K562 (cell line): ENCODE data around the gene NUFIP1. TPM values are rescaled to one million over a fixed set of nuclear protein-coding genes. Genes with fewer than 3 reads are reported as not detected.

Experiments
- ATAC-seq: fragments of 200-7000 bp; cut with Tn5 transposase; 3 replicates; pipeline ENCODE4 v1.9.1; 2020; ENCODE audit warnings: moderate library complexity
- BruUV-seq: library from RNA; stranded (reverse); fragments of 400-500 nt; replicated peaks from 2 replicates; lab custom pipeline; 2021; lab: Mats Ljungman, UMichigan
- CTCF ChIA-PET: fragments of 300-600 bp; formaldehyde crosslinking; extraction: SDS; loops from one replicate; lab custom pipeline; 2021; ENCODE audit warnings: low intra/inter-chr PET ratio; lab: Yijun Ruan, JAX
- POLR2A ChIA-PET: fragments of 300-600, 350-650 bp; sonication (Branson Sonifier 250); formaldehyde crosslinking; extraction: SDS; loops from one replicate; lab custom pipeline; 2021; ENCODE audit warnings: antibody characterized with exemption, inconsistent platforms; lab: Yijun Ruan, JAX
- DNase-seq, 4 experiments: peaks; one replicate each; pipeline versions ENCODE4 v3.0.0 to v3.0.0-alpha.2; 2011 to 2018; ENCODE audit warnings: low spot score in 3 of 4, mixed read lengths in 3 of 4; ENCODE audit errors: extremely low read depth in 1 of 4
- FAIRE-seq: peaks from 2 replicates; lab custom pipeline; 2011; peaks lifted over from hg19 to GRCh38; lab: Jason Lieb, UNC
- H2AFZ ChIP-seq: 2 replicates; pipeline ENCODE4 v1.6.0; 2011; ENCODE audit warnings: low read depth, low read length, control low read depth, inconsistent platforms
- H3K27ac ChIP-seq: fragments of 200-600 bp; 3 replicates; pipeline ENCODE4 v1.8.0; 2011; ENCODE audit warnings: low read depth, mild to moderate bottlenecking, control low read depth, inconsistent platforms, low read length, moderate library complexity, mixed read lengths; ENCODE audit errors: extremely low read depth
- H3K27me3 ChIP-seq, 2 experiments: fragments of 300-600 bp in 1 of 2; 2 replicates in 1 of 2; 3 replicates in 1 of 2; pipeline versions ENCODE4 v1.6.0 to v1.8.0; 2011; ENCODE audit warnings: inconsistent platforms in 2 of 2, low read length in 2 of 2, mild to moderate bottlenecking in 1 of 2, mixed read lengths in 1 of 2, moderate library complexity in 1 of 2; ENCODE audit not compliant: control insufficient read depth in 2 of 2, insufficient read depth in 2 of 2
- H3K36me3 ChIP-seq: fragments of 300-600 bp; 3 replicates; pipeline ENCODE4 v1.8.0; 2011; ENCODE audit warnings: mild to moderate bottlenecking, low read length, inconsistent platforms; ENCODE audit not compliant: control insufficient read depth, insufficient read depth
- H3K4me1 ChIP-seq, 2 experiments: fragments of 200-600 bp in 1 of 2; replicated peaks in 1 of 2; 2 replicates in 1 of 2; 3 replicates in 1 of 2; pipeline versions ENCODE4 v1.5.1 to v1.8.0; 2011; ENCODE audit warnings: inconsistent platforms in 2 of 2, low read length in 2 of 2, mild to moderate bottlenecking in 1 of 2, mixed read lengths in 1 of 2, moderate library complexity in 1 of 2; ENCODE audit not compliant: control insufficient read depth in 2 of 2, insufficient read depth in 2 of 2
- H3K4me2 ChIP-seq: 2 replicates; pipeline ENCODE4 v1.6.1; 2011; ENCODE audit warnings: low read length, control low read depth, inconsistent platforms, mixed read lengths; ENCODE audit not compliant: insufficient read depth
- H3K4me3 ChIP-seq: fragments of 200-600 bp; sonication (generic), shearing (Covaris generic); 2 replicates; pipeline ENCODE4 v1.5.1; 2016; ENCODE audit warnings: control low read depth, inconsistent platforms
- H3K79me2 ChIP-seq: fragments of 200-600 bp; 3 replicates; pipeline ENCODE4 v1.8.0; 2011; ENCODE audit warnings: low read length, inconsistent platforms; ENCODE audit not compliant: control insufficient read depth, insufficient read depth
- H3K9ac ChIP-seq, 2 experiments: 2 replicates each; pipeline versions ENCODE4 v1.6.0 to v1.6.1; 2011; ENCODE audit warnings: low read depth in 2 of 2, low read length in 2 of 2, control low read depth in 1 of 2, inconsistent platforms in 1 of 2, mild to moderate bottlenecking in 1 of 2, mixed read lengths in 1 of 2; ENCODE audit not compliant: insufficient read depth in 1 of 2
- H3K9me1 ChIP-seq: one replicate; pipeline ENCODE4 v1.6.0; 2011; ENCODE audit warnings: inconsistent platforms, mild to moderate bottlenecking, low read length, moderate library complexity; ENCODE audit not compliant: control insufficient read depth, insufficient read depth
- H3K9me3 ChIP-seq: replicated peaks from 2 replicates; pipeline ENCODE4 v1.5.1; 2011; ENCODE audit warnings: low read depth, low read length, inconsistent platforms; ENCODE audit not compliant: control insufficient read depth, insufficient read depth
- H4K20me1 ChIP-seq: replicated peaks from 2 replicates; pipeline ENCODE4 v1.6.1; 2011; ENCODE audit warnings: low read length, inconsistent platforms, mixed read lengths; ENCODE audit not compliant: control insufficient read depth, insufficient read depth
- BRF2 ChIP-seq: IDR thresholded peaks from 3 replicates; pipeline ENCODE4 v1.6.1; 2011; ENCODE audit warnings: borderline replicate concordance, mild to moderate bottlenecking; ENCODE audit not compliant: insufficient read length, insufficient read depth
- LCOR ChIP-seq: sonication (generic); formaldehyde crosslinking; IDR thresholded peaks from 2 replicates; pipeline ENCODE4 v1.8.0; 2022; ENCODE audit warnings: mild to moderate bottlenecking, missing genetic modification reagents
- NFIC ChIP-seq: fragments of 450-650 bp; IDR thresholded peaks from 2 replicates; pipeline ENCODE4 v1.6.1; 2017; ENCODE audit warnings: mild to moderate bottlenecking, inconsistent platforms
- SRSF3 ChIP-seq: fragments of 200-400 bp; formaldehyde crosslinking; IDR thresholded peaks from 2 replicates; pipeline ENCODE4 v1.6.1; 2016; ENCODE audit warnings: mild to moderate bottlenecking, low read length, moderate library complexity; ENCODE audit not compliant: insufficient read depth
- WGBS: fragments of 100-300 bp; shearing (Covaris generic); methylation state at CpG from one replicate; pipeline ENCODE4 v1.1.6; 2016; ENCODE audit warnings: low coverage, mixed read lengths; ENCODE audit not compliant: insufficient coverage; ENCODE audit errors: missing lambda C conversion rate; 5-methylcytosine and 5-hydroxymethylcytosine counted together
- in situ Hi-C: fragments of 300-500 bp; cut with MboI; formaldehyde crosslinking; loops from 4 replicates; pipeline ENCODE4 v1.15.0; 2018; ENCODE audit warnings: inconsistent platforms, mixed read lengths
- intact Hi-C: fragments of 100-400 bp; cut with micrococcal nuclease; formaldehyde crosslinking; loops from 2 replicates; pipeline ENCODE4 v1.14.2; 2022
- polyA plus RNA-seq, 8 experiments: library from polyadenylated mRNA; depleted of rRNA in 4 of 8; stranded (reverse) in 5 of 8; unstranded in 3 of 8; fragments of >200 nt; fragmentation: Nextera tagmentation in 2 of 8; fragmentation: Illumina TruSeq in 1 of 8; extraction: Ambion mirVana in 2 of 8; extraction: Trizol in 1 of 8; gene quantifications; 2 replicates each; pipeline versions ENCODE4 v1.2.1 to v1.2.3, GENCODE V29; 2011 to 2014; ENCODE audit warnings: inconsistent platforms in 1 of 8, missing spikeins in 1 of 8
- total RNA-seq, 7 experiments: library from RNA; depleted of rRNA in 6 of 7; stranded (reverse); fragments of >200 nt in 6 of 7; fragmentation: Illumina TruSeq in 2 of 7; extraction: Trizol in 2 of 7; gene quantifications; 2 replicates each; pipeline versions ENCODE4 v1.2.1 to v1.2.3, GENCODE V29; 2011 to 2021; ENCODE audit warnings: low replicate concordance in 1 of 7

Gene NUFIP1
- total and polyA plus RNA-seq, 9 of the 15 experiments (the other 6 are each of a cell fraction or from before 2014, with no cell fraction given), result 2.6 to 9.7 (median 4.1) TPM

- FAIRE-seq (peak; percentile 48), DNase-seq (peak in 1 of 4 experiments; percentile 20), ATAC-seq (no peak)
- 56% methylated on average over 6 of the region's 9 CpGs for WGBS
- Histone ChIP-seq H3K79me2 (no peaks in the 10 kb centered on the region), H3K4me1 (peaks cover 0 to 3% of the 10 kb centered on the region in 2 experiments; a peak in 1 of 5 replicates), H3K36me3 (peaks cover 60% of the 10 kb centered on the region), H4K20me1 (no peaks in the 10 kb centered on the region), H2AFZ (no peak overlapping the region), H3K4me3 (no peak overlapping the region), H3K9me3 (no peaks in the 10 kb centered on the region), H3K27ac (no peak overlapping the region), H3K9me1 (peaks cover 3% of the 10 kb centered on the region), H3K4me2 (no peak overlapping the region), H3K27me3 (no peaks in the 10 kb centered on the region), H3K9ac (no peak overlapping the region)
- intact Hi-C loops, result no loop called here
- ChIA-PET POLR2A (interaction anchor here (0.5 to 1.9 kb wide), 2 partner anchors 11 to 165 kb away, joined by 3 to 8 read pairs; no protein-coding TSS in a partner anchor), CTCF (interaction anchor here (1.6 kb wide), 1 partner anchor 492 kb away, joined by 6 read pairs; no protein-coding TSS in a partner anchor)
- BruUV-seq, result no TSS peak
- TF ChIP-seq BRF2, result no peak
- peak; percentile 34; the same call in 1 of the 2 replicates for TF ChIP-seq NFIC
- no peak for TF ChIP-seq SRSF3
- TF ChIP-seq LCOR (CRISPR knock-in tag), result no peak
- in situ Hi-C loops, result loop anchor here (10.0 kb wide), 1 partner anchor 489 kb away; no protein-coding TSS in a partner anchor
Measured at GRCh38 chr13:44974056-44974793, 15.0 kb downstream of the NUFIP1 start.
